ENCODE results near the gene TMEM213. TPM values are rescaled to one million over a fixed set of nuclear protein-coding genes. Genes with fewer than 3 reads are reported as not detected.

The TMEM213 gene
- total RNA-seq, 1 experiment from 2014 or later = not detected

- peak; percentile 96 for DNase-seq (ENCODE audit: low read depth)
Observed at GRCh38 chr7:138875794-138876193, 78.0 kb downstream of the TMEM213 start.

- DNase-seq (ENCODE audit: low read depth) = no peak
Observed at GRCh38 chr7:138876326-138876725, 78.5 kb downstream of the TMEM213 start.

GRCh38 chr7:138878051-138878450 is 80.3 kb downstream of the TMEM213 start:
- DNase-seq (ENCODE audit: low read depth) = no peak

GRCh38 chr7:138878856-138879255 is 81.1 kb downstream of the TMEM213 start:
- DNase-seq (ENCODE audit: low read depth) = no peak

GRCh38 chr7:138879356-138879755 is 81.6 kb downstream of the TMEM213 start:
- no peak for DNase-seq (ENCODE audit: low read depth)

- DNase-seq (ENCODE audit: low read depth) = no peak
Observed at GRCh38 chr7:138880881-138881578, 83.2 kb downstream of the TMEM213 start.

GRCh38 chr7:138881579-138882188 is 83.9 kb downstream of the TMEM213 start:
- DNase-seq (ENCODE audit: low read depth) = no peak

- no peak for DNase-seq (ENCODE audit: low read depth)
Observed at GRCh38 chr7:138882249-138882648, 84.5 kb downstream of the TMEM213 start.

- DNase-seq (ENCODE audit: low read depth) = no peak
Observed at GRCh38 chr7:138885383-138886147, 87.8 kb downstream of the TMEM213 start.

- DNase-seq (ENCODE audit: low read depth) = peak; percentile 80
Observed at GRCh38 chr7:138886501-138886917, 88.7 kb downstream of the TMEM213 start.

- no peak for DNase-seq (ENCODE audit: low read depth)
Observed at GRCh38 chr7:138887085-138887710, 89.4 kb downstream of the TMEM213 start.

Other genes starting within 250 kb of the TMEM213 start
- not detected in 2 replicates for gene SVOPL, start 96.6 kb upstream of the TMEM213 start, total RNA-seq (2014; rRNA removed; shearing (Covaris generic))
- 0.20 and 0.91 TPM in 2 replicates for gene ATP6V0A4, start 202 bp downstream of the TMEM213 start, total RNA-seq (2014; rRNA removed; shearing (Covaris generic))
- 2.6 and 3.9 TPM in 2 replicates for gene KIAA1549, start 183.4 kb downstream of the TMEM213 start, total RNA-seq (2014; rRNA removed; shearing (Covaris generic))
- gene ZC3HAV1L, start 238.0 kb downstream of the TMEM213 start, total RNA-seq (2014; rRNA removed; shearing (Covaris generic)) = 0.96 and 4.6 TPM in 2 replicates

All from M059J (cell line).